Measurements from ENCODE around the gene TRIO. TPM values are rescaled to one million over a fixed set of nuclear protein-coding genes. Genes with fewer than 3 reads are reported as not detected.

The TRIO gene
- total and polyA plus RNA-seq, 2 of the 8 experiments (the other 6 are each of a cell fraction or from before 2014, with no cell fraction given) = 35.1 to 69.1 TPM

DNA sequence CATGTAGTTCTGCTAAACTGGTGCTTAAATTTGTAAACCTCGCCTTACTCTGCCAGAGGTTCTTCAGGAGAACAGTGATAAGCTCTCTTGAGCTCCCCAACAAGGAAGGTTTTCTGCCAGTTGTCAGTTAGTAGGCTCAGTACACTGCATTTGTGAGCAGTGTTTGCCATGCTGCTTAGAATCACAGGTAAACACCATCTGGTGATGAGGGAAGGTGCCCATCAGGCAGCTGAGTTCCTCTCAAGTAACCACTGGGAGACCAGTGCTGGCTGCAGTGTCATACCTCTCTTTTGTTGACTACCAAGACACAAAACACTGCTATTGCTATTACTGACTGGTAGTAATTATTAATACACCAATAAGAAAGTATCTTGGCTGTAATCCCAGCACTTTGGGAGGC is 252.3 kb downstream of the TRIO start:
- Histone ChIP-seq H2BK15ac (ENCODE audit: low read length) (no peak overlapping the region), H3K36me3 (ENCODE audit: control insufficient read depth in 2 of 4, insufficient read depth in 4 of 4, low read length in 3 of 4) (peaks cover 5 to 53% (median 36%) of the 10 kb centered on the region in 4 experiments), H3K23me2 (ENCODE audit: low read depth, low read length) (no peaks in the 10 kb centered on the region), H3K9ac (replicated peaks in 1 of 4; ENCODE audit: extremely low read depth in 1 of 4, low read depth in 3 of 4, low read length in 3 of 4) (no peak overlapping the region), H4K8ac (ENCODE audit: extremely low read depth, insufficient read depth, low read length) (no peak overlapping the region), H3K4me3 (ENCODE audit: extremely low read depth in 1 of 4, insufficient read depth in 2 of 4, low read depth in 3 of 4, low read length in 4 of 4) (no peak overlapping the region), H3K9me3 (ENCODE audit: insufficient read depth in 2 of 2, low read depth in 1 of 2, low read length in 1 of 2) (no peaks in the 10 kb centered on the region), H3K79me2 (ENCODE audit: control insufficient read depth in 1 of 2, insufficient read depth in 2 of 2, low read length in 2 of 2) (no peaks in the 10 kb centered on the region; a peak in 1 of 4 replicates), H3K27me3 (replicated peaks in 1 of 4; ENCODE audit: control insufficient read depth in 3 of 4, extremely low read depth in 1 of 4, insufficient read depth in 3 of 4, low read length in 3 of 4) (no peaks in the 10 kb centered on the region), H2BK5ac (ENCODE audit: low read depth, low read length) (no peak overlapping the region), H2AFZ (ENCODE audit: low read length) (no peak overlapping the region), H3K27ac (ENCODE audit: low read depth, low read length) (no peak overlapping the region), H4K91ac (replicated peaks; ENCODE audit: insufficient read length, low read length) (no peak overlapping the region), H2BK120ac (replicated peaks; ENCODE audit: low read depth, low read length) (no peak overlapping the region), H3K14ac (ENCODE audit: insufficient read length) (no peak overlapping the region), H2BK20ac (ENCODE audit: low read length) (no peak overlapping the region), H3K4ac (replicated peaks; ENCODE audit: insufficient read length, low read depth, low read length) (no peak overlapping the region), H3K4me2 (ENCODE audit: insufficient read depth in 1 of 2, low read depth in 2 of 2, low read length in 2 of 2) (no peak overlapping the region), H4K20me1 (replicated peaks in 1 of 2; ENCODE audit: control insufficient read depth in 1 of 2, insufficient read depth in 2 of 2, low read length in 2 of 2) (peaks cover 1 to 2% of the 10 kb centered on the region in 2 experiments), H3K79me1 (ENCODE audit: low read depth, low read length) (no peaks in the 10 kb centered on the region), H3K18ac (ENCODE audit: extremely low read depth, low read length) (no peak overlapping the region), H2BK12ac (ENCODE audit: low read depth, low read length) (no peak overlapping the region), H3K23ac (ENCODE audit: insufficient read length) (no peak overlapping the region), H3K56ac (replicated peaks; ENCODE audit: insufficient read length, low read depth, low read length) (no peak overlapping the region), H3K4me1 (replicated peaks in 1 of 4; ENCODE audit: control insufficient read depth in 3 of 4, insufficient read depth in 4 of 4, low read length in 3 of 4) (peaks cover 0 to 4% (median 1%) of the 10 kb centered on the region in 4 experiments; a peak in 2 of 7 replicates), H2AK5ac (ENCODE audit: low read depth, low read length) (no peak overlapping the region), H4K5ac (ENCODE audit: insufficient read length, low read depth, low read length) (no peak overlapping the region)
- CTCF ChIA-PET (ENCODE audit: partially characterized antibody) = interaction anchor here (0.6 to 2.5 kb wide), 9 partner anchors 9 to 1120 kb away, joined by 3 to 10 read pairs (median 4); no protein-coding TSS in a partner anchor
- POLR2A ChIA-PET (ENCODE audit: partially characterized antibody) = no interaction called here
- TF ChIP-seq TEAD4 (IDR thresholded peaks at IDR 0.05; ENCODE audit: low read depth, low read length) = no peak
- TF ChIP-seq E2F6 (IDR thresholded peaks at IDR 0.05) = no peak
- TF ChIP-seq MAFK (IDR thresholded peaks at IDR 0.05; ENCODE audit: low read depth, low read length) = no peak
- TF ChIP-seq CTBP2 (IDR thresholded peaks at IDR 0.05; ENCODE audit: borderline replicate concordance, insufficient read depth, insufficient read length, low read length) = no peak
- no peak for TF ChIP-seq RAD21 (IDR thresholded peaks at IDR 0.05 in 1 of 2, conservative IDR thresholded peaks at IDR 0.05 in 1 of 2; ENCODE audit: low read depth in 2 of 2, low read length in 2 of 2)
- TF ChIP-seq JUND (IDR thresholded peaks at IDR 0.05; ENCODE audit: low read length) = no peak
- TF ChIP-seq CEBPB (IDR thresholded peaks at IDR 0.05; ENCODE audit: low read depth, low read length) = no peak
- TF ChIP-seq TAF7 (optimal IDR thresholded peaks at IDR 0.05; ENCODE audit: borderline replicate concordance, low read depth, low read length) = no peak
- no peak for TF ChIP-seq SUZ12 (IDR thresholded peaks at IDR 0.05; ENCODE audit: low read length)
- no peak for TF ChIP-seq POU5F1 (IDR thresholded peaks at IDR 0.05; ENCODE audit: low read depth, low read length)
- 88% methylated on average over 1 of the region's 1 CpG; no CpG with 5 or more reads in 1 of the 2 experiments for WGBS, 2 experiments (ENCODE audit: extremely low coverage in 1 of 2, insufficient coverage in 1 of 2, insufficient read length in 1 of 2, insufficient replicate concordance in 2 of 2, low coverage in 1 of 2, low lambda C conversion rate in 2 of 2, missing lambda C conversion rate in 1 of 2)
- DNase-seq (ENCODE audit: low read depth in 1 of 2, low spot score in 2 of 2) (no peak), FAIRE-seq (no peak)
